GM12878 (cell line): ENCODE results near the gene TNFRSF14. TPM values are rescaled to one million over a fixed set of nuclear protein-coding genes. Genes with fewer than 3 reads are reported as not detected.

Experiments used
- IRF4 ChIP-seq: IDR thresholded peaks from 2 replicates; pipeline ENCODE4 v1.6.1; 2011; ENCODE audit warnings: low read depth, low read length
- NR2F1 ChIP-seq: fragments of 450-650 bp; conservative IDR thresholded peaks from 2 replicates; pipeline ENCODE4 v1.6.1; 2017; ENCODE audit warnings: mild to moderate bottlenecking
- PAX5 ChIP-seq: IDR thresholded peaks from 2 replicates; pipeline ENCODE4 v1.6.1; 2011; ENCODE audit warnings: low read depth, low read length, borderline replicate concordance
- POLR2A ChIP-seq: IDR thresholded peaks from 2 replicates; pipeline ENCODE4 v1.6.1; 2011; ENCODE audit warnings: low read depth, mild to moderate bottlenecking, low read length
- RCOR1 ChIP-seq: conservative IDR thresholded peaks from 2 replicates; pipeline ENCODE4 v1.6.1; 2012; ENCODE audit warnings: low read depth, low read length, improper control_type of control experiment
- TCF12 ChIP-seq: IDR thresholded peaks from 2 replicates; pipeline ENCODE4 v1.6.1; 2011; ENCODE audit warnings: low read depth, mild to moderate bottlenecking, low read length
- polyA plus RNA-seq, 11 experiments: library from polyadenylated mRNA; depleted of rRNA in 4 of 11; unstranded in 6 of 11; stranded (reverse) in 5 of 11; fragments of >200 nt; fragmentation: Nextera tagmentation in 4 of 11; fragmentation: Illumina TruSeq in 1 of 11; extraction: Ambion mirVana in 4 of 11; extraction: Trizol in 1 of 11; gene quantifications; 1 replicate in 1 of 11; 2 replicates in 10 of 11; pipeline versions ENCODE4 v1.2.1 to v1.2.3, GENCODE V29; 2011 to 2016; ENCODE audit warnings: inconsistent platforms in 2 of 11, missing spikeins in 2 of 11, low read depth in 1 of 11
- total RNA-seq, 4 experiments: library from RNA; depleted of rRNA in 3 of 4; stranded (reverse); fragments of >200 nt in 3 of 4; fragmentation: Illumina TruSeq in 1 of 4; extraction: Trizol in 1 of 4; gene quantifications; 2 replicates each; pipeline versions ENCODE4 v1.2.1 to v1.2.3, GENCODE V29; 2013 to 2021
- TF ChIP-seq, protein P1 (sequence below), 3 experiments: IDR thresholded peaks in 2 of 3; conservative IDR thresholded peaks in 1 of 3; 2 replicates each; pipeline ENCODE4 v1.5.1; 2011; ENCODE audit warnings: low read depth in 3 of 3, low read length in 3 of 3, mild to moderate bottlenecking in 3 of 3, control low read depth in 2 of 3, moderate library complexity in 2 of 3, inconsistent platforms in 1 of 3, mixed read lengths in 1 of 3; ENCODE audit not compliant: control insufficient read depth in 2 of 3, insufficient read depth in 1 of 3; ENCODE audit errors: extremely low read depth in 1 of 3
- TF ChIP-seq, protein P2 (sequence below): IDR thresholded peaks from 2 replicates; pipeline ENCODE4 v1.6.1; 2011; ENCODE audit warnings: mild to moderate bottlenecking, low read depth, low read length, moderate library complexity; ENCODE audit not compliant: insufficient replicate concordance
- TF ChIP-seq, protein P3 (sequence below): fragments of 450-650 bp; IDR thresholded peaks from 2 replicates; pipeline ENCODE4 v1.6.1; 2017; ENCODE audit warnings: antibody characterized with exemption, mild to moderate bottlenecking, moderate library complexity
- TF ChIP-seq, protein P4 (sequence below): fragments of 450-650 bp; IDR thresholded peaks from 2 replicates; pipeline ENCODE4 v1.6.1; 2017; ENCODE audit warnings: mild to moderate bottlenecking

The TNFRSF14 gene
- total and polyA plus RNA-seq, 10 of the 15 experiments (the other 5 are each of a cell fraction or from before 2014, with no cell fraction given) = 0.43 to 114 (median 41.5) TPM

DNA sequence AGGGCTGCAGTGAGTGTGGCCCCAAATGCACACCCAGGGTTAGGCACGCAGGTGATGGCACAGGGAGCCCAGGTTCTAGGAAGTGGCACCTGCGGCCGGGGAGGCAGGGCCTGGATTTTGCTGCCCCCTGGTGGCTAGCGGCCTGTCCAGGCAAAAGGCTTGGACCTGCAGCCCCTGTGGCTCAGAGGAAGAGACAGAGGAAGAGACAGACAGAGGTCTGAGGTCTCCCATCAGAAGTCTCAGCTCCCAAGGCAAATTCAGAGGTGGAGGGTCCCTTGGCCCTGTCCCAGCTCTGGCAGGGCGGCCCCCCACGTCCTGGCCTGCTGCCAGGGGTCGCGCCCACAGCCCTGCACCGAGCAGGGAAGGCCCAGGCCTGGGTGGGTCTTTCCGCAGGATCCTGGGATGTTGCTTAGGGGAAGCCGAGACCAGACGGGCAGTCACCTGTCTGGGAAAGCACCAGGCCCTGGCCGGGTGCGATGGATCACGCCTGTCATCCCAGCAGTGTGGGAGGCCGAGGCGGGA is 8.0 kb upstream of the TNFRSF14 start (continued):
- TF ChIP-seq, protein P1, sequence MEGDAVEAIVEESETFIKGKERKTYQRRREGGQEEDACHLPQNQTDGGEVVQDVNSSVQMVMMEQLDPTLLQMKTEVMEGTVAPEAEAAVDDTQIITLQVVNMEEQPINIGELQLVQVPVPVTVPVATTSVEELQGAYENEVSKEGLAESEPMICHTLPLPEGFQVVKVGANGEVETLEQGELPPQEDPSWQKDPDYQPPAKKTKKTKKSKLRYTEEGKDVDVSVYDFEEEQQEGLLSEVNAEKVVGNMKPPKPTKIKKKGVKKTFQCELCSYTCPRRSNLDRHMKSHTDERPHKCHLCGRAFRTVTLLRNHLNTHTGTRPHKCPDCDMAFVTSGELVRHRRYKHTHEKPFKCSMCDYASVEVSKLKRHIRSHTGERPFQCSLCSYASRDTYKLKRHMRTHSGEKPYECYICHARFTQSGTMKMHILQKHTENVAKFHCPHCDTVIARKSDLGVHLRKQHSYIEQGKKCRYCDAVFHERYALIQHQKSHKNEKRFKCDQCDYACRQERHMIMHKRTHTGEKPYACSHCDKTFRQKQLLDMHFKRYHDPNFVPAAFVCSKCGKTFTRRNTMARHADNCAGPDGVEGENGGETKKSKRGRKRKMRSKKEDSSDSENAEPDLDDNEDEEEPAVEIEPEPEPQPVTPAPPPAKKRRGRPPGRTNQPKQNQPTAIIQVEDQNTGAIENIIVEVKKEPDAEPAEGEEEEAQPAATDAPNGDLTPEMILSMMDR (IDR thresholded peaks at IDR 0.05 in 2 of 3, conservative IDR thresholded peaks at IDR 0.05 in 1 of 3; ENCODE audit: control insufficient read depth in 2 of 3, extremely low read depth in 1 of 3, insufficient read depth in 1 of 3, low read depth in 3 of 3, low read length in 3 of 3) = peak; percentile 92 to 95 (median 94); a peak in 5 of 6 replicates
- TF ChIP-seq, protein P2, sequence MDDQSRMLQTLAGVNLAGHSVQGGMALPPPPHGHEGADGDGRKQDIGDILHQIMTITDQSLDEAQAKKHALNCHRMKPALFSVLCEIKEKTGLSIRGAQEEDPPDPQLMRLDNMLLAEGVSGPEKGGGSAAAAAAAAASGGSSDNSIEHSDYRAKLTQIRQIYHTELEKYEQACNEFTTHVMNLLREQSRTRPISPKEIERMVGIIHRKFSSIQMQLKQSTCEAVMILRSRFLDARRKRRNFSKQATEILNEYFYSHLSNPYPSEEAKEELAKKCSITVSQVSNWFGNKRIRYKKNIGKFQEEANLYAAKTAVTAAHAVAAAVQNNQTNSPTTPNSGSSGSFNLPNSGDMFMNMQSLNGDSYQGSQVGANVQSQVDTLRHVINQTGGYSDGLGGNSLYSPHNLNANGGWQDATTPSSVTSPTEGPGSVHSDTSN = peak; percentile 60
- TF ChIP-seq RCOR1 (no peak), POLR2A (peak; percentile 2; the same call in 1 of the 2 replicates), IRF4 (no peak; the same call in 1 of the 2 replicates), TCF12 (0 out of 2 replicates have a peak, but pooled peaks have one; percentile 63), PAX5 (no peak; the same call in 1 of the 2 replicates), NR2F1 (peak; percentile 82)
- TF ChIP-seq, protein P3, sequence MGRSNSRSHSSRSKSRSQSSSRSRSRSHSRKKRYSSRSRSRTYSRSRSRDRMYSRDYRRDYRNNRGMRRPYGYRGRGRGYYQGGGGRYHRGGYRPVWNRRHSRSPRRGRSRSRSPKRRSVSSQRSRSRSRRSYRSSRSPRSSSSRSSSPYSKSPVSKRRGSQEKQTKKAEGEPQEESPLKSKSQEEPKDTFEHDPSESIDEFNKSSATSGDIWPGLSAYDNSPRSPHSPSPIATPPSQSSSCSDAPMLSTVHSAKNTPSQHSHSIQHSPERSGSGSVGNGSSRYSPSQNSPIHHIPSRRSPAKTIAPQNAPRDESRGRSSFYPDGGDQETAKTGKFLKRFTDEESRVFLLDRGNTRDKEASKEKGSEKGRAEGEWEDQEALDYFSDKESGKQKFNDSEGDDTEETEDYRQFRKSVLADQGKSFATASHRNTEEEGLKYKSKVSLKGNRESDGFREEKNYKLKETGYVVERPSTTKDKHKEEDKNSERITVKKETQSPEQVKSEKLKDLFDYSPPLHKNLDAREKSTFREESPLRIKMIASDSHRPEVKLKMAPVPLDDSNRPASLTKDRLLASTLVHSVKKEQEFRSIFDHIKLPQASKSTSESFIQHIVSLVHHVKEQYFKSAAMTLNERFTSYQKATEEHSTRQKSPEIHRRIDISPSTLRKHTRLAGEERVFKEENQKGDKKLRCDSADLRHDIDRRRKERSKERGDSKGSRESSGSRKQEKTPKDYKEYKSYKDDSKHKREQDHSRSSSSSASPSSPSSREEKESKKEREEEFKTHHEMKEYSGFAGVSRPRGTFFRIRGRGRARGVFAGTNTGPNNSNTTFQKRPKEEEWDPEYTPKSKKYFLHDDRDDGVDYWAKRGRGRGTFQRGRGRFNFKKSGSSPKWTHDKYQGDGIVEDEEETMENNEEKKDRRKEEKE = no peak
- TF ChIP-seq, protein P4, sequence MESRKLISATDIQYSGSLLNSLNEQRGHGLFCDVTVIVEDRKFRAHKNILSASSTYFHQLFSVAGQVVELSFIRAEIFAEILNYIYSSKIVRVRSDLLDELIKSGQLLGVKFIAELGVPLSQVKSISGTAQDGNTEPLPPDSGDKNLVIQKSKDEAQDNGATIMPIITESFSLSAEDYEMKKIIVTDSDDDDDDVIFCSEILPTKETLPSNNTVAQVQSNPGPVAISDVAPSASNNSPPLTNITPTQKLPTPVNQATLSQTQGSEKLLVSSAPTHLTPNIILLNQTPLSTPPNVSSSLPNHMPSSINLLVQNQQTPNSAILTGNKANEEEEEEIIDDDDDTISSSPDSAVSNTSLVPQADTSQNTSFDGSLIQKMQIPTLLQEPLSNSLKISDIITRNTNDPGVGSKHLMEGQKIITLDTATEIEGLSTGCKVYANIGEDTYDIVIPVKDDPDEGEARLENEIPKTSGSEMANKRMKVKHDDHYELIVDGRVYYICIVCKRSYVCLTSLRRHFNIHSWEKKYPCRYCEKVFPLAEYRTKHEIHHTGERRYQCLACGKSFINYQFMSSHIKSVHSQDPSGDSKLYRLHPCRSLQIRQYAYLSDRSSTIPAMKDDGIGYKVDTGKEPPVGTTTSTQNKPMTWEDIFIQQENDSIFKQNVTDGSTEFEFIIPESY = no peak
